Subcutaneous adipose tissue (tissue), 4 donors: Measurements from ENCODE around the gene LRRK1. TPM values are rescaled to one million over a fixed set of nuclear protein-coding genes. Genes with fewer than 3 reads are reported as not detected.

Source experiments
- total RNA-seq, 4 donors: library from RNA; depleted of rRNA; stranded (reverse); fragments of >200 nt; gene quantifications; one replicate each; pipeline ENCODE4 v1.1.0, GENCODE V29; 2016
- TF ChIP-seq, protein P1 (sequence below): fragments of 450-650 bp; IDR thresholded peaks from one replicate; pipeline ENCODE4 v1.5.1; 2016; ENCODE audit warnings: low read depth, mild to moderate bottlenecking, control low read depth, antibody characterized with exemption, moderate library complexity

LRRK1 gene
- total RNA-seq, 4 donors from 2014 or later, result 9.6 to 21.6 (median 17.3) TPM

DNA sequence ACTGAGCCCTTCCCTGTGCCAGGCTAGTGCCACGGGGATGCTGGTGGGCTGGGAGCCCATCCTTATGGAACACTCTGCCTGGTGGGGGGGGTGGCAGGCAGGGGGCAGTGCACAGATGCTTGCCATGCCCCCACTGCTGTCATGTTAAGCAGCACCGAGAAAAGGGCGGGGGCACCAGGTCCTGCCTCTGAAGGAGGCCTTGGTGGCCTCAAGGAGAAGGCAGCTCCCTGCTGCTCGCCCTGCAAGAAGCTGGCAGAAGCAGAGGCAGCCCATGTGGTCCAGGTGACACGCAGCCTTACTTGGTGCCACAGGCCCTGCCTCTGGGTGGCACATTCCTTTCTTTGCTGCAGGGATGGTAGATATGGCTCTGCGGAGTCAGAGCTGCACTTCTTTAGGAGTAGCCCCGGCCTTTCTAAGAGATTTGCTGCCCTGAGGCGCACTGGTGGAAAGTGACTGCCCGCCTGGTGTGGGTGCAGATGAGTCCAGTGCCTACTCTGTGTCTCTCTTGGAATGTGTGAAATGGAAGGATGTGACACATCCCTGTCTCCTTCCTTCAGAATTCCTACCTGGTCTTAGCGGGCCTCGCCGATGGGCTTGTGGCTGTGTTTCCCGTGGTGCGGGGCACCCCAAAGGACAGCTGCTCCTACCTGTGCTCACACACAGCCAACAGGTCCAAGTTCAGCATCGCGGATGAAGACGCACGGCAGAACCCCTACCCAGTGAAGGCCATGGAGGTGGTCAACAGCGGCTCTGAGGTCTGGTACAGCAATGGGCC lies 145.8 kb downstream of the LRRK1 start:
- TF ChIP-seq, protein P1, sequence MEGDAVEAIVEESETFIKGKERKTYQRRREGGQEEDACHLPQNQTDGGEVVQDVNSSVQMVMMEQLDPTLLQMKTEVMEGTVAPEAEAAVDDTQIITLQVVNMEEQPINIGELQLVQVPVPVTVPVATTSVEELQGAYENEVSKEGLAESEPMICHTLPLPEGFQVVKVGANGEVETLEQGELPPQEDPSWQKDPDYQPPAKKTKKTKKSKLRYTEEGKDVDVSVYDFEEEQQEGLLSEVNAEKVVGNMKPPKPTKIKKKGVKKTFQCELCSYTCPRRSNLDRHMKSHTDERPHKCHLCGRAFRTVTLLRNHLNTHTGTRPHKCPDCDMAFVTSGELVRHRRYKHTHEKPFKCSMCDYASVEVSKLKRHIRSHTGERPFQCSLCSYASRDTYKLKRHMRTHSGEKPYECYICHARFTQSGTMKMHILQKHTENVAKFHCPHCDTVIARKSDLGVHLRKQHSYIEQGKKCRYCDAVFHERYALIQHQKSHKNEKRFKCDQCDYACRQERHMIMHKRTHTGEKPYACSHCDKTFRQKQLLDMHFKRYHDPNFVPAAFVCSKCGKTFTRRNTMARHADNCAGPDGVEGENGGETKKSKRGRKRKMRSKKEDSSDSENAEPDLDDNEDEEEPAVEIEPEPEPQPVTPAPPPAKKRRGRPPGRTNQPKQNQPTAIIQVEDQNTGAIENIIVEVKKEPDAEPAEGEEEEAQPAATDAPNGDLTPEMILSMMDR, result no peak

DNA sequence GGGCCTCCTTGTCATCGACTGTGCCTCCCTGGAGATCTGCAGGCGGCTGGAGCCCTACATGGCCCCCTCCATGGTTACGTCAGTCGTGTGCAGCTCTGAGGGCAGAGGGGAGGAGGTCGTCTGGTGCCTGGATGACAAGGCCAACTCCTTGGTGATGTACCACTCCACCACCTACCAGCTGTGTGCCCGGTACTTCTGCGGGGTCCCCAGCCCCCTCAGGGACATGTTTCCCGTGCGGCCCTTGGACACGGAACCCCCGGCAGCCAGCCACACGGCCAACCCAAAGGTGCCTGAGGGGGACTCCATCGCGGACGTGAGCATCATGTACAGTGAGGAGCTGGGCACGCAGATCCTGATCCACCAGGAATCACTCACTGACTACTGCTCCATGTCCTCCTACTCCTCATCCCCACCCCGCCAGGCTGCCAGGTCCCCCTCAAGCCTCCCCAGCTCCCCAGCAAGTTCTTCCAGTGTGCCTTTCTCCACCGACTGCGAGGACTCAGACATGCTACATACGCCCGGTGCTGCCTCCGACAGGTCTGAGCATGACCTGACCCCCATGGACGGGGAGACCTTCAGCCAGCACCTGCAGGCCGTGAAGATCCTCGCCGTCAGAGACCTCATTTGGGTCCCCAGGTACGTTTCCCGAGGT lies 146.5 kb downstream of the LRRK1 start:
- TF ChIP-seq, protein P1, result no peak

DNA sequence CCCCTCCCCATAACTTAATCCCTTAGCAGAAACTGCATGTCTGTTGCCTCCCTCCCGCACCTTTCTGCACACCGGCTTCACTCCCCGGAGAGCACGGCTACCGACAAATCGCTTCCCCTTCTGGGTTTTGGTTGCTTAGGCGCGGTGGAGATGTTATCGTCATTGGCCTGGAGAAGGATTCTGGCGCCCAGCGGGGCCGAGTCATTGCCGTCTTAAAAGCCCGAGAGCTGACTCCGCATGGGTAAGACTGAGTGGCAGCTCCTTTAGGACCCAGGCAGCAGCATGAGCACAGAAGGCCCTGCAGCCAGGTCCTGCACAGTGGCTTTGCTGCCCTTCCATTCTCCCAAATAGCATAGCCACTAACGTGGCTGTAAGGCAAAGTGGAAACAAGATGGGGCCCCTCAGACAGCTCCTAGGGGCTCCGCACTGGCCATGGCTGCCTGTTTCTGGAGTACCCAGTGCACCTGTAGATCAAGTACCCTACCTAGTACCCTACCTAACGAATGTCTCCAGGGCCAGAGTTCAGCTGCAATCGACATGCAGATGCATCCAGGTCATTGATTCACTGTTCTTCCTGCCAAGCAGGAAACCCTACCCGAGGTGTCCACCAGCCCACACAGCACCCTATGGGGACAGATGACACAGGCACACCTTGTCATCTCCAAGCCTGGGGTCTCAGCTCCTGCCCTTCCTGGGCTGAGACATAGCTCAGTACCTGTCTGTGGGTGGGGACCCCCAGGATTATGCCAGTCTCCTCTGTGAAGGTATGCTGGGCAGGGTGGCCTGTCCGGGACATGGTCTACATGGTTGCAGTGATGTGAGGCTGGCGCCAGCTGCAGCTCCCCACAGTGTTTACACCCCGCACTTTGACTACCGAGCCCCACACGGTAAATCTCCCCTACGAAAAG lies 147.6 kb downstream of the LRRK1 start:
- TF ChIP-seq, protein P1, result no peak

DNA sequence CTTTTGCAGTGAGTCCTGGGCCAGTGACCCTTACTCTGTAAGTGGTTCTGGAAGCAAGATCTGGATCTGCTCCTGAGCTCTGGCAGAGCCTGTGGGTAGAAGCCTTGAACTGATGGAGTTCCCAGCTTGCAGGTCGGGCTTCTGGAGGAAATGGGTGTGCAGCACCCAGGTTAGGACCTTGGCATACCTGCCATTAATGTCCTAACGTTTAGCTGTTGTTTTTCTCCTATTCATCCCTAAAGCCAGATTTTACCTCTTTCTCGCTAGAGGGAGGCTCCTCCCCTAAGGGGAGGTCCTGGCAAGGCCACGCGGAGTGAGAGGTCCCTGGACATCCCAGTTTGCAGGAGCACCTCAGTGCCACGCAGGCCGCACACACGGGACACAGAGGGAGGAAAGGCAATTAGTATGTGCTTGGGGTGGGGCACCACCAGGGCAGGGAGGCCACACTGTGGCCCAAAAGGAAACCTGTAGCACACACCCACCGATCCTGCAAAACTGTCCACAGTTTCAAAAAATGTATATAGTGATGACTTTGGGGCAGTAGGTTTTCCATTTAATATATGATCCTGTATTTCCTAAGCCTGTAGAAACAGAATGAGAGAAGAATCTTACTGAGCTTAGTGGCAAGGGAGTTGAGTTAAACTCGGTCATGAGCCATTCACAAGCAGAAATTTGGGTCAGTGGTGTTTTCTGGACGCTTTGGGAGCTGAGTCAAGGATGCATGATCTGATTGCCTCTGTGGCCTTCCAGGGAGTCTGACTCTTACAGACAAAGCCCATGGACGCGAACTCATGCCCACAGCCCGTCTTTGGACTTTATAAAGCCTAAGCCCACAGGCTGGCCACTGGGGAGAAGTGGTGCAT lies 148.7 kb downstream of the LRRK1 start:
- TF ChIP-seq, protein P1, result no peak

DNA sequence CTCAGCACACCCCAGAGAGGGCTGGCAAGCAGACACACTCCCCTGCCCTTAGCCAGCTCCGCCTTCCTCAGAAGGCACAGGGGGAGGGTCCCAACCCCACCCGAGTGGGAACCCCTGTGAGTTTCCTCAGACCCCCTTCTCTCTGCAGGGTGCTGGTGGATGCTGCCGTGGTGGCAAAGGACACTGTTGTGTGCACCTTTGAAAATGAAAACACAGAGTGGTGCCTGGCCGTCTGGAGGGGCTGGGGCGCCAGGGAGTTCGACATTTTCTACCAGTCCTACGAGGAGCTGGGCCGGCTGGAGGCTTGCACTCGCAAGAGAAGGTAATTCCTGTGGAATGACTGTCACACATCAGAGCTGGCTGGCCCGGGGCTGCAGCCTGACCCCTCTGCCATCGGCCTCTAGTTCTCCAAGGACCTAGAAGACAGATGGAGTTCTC lies 149.4 kb downstream of the LRRK1 start:
- TF ChIP-seq, protein P1, result no peak

DNA sequence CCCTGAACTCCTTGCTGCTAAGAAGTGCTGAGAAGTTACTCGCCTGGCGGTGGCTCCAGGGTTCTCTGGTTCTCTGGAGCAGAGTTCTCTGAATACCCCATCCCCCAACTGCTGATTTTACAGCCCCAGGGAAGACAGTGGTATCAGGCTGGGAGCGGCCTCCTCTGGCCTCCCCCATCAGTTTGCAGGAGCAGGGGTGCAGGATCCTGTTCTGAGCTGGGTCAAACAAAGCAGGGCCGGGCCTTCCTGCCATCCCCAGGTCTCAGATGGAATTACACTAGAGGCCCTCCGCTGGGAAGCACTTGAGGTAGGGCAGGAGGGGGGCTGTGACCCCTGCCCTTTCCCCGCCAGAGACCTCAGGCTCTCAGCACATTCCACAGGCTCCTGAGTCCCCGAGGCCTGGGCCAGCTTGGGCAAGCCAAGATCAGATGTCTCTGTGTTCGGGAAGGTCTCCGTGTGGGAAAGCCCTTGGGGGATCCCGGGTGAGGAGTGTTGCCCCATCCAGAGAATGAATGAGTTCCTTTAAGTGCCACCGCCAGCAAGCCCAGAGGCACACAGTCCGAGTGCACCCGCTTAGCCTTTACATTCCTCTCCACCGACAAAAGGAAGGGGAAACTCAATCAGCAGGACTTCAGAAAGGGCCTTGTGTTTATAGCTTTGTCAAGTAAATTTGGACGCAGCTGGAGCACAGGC lies 149.9 kb downstream of the LRRK1 start:
- TF ChIP-seq, protein P1, result no peak
